Keratinocyte (primary cell): ENCODE measurements around the gene ELP4. TPM values are rescaled to one million over a fixed set of nuclear protein-coding genes. Genes with fewer than 3 reads are reported as not detected.

Experiments
- DNase-seq: peaks from one replicate; pipeline ENCODE4 v3.0.0-alpha.2; 2011; ENCODE audit warnings: low read depth, missing footprints, low spot score
- FAIRE-seq: peaks from 2 replicates; lab custom pipeline; 2011; peaks lifted over from hg19 to GRCh38; lab: Jason Lieb, UNC
- H2AFZ ChIP-seq: 2 replicates; pipeline ENCODE4 v1.6.0; 2012; ENCODE audit warnings: low read length, control low read depth, inconsistent platforms; ENCODE audit not compliant: control insufficient read depth
- H3K27ac ChIP-seq: 2 replicates; pipeline ENCODE4 v1.5.1; 2011; ENCODE audit warnings: low read length; ENCODE audit not compliant: control insufficient read depth, insufficient read depth
- H3K27me3 ChIP-seq: 3 replicates; pipeline ENCODE4 v1.6.0; 2011; ENCODE audit warnings: low read length; ENCODE audit not compliant: control insufficient read depth, insufficient read depth; ENCODE audit errors: extremely low read depth
- H3K36me3 ChIP-seq, 2 experiments: 2 replicates in 1 of 2; 3 replicates in 1 of 2; pipeline ENCODE4 v1.5.1; 2011; ENCODE audit warnings: low read length in 2 of 2, mild to moderate bottlenecking in 1 of 2; ENCODE audit not compliant: control insufficient read depth in 2 of 2, insufficient read depth in 2 of 2; ENCODE audit errors: extremely low read depth in 1 of 2
- H3K4me1 ChIP-seq: 3 replicates; pipeline ENCODE4 v1.5.1; 2011; ENCODE audit warnings: low read length; ENCODE audit not compliant: control insufficient read depth, insufficient read depth; ENCODE audit errors: extremely low read depth
- H3K4me2 ChIP-seq: 3 replicates; pipeline ENCODE4 v1.6.0; 2011; ENCODE audit warnings: low read depth, low read length; ENCODE audit not compliant: control insufficient read depth, insufficient read depth; ENCODE audit errors: extremely low read depth
- H3K4me3 ChIP-seq, 3 experiments: fragments of 200-600 bp in 1 of 3; sonication (generic) in 1 of 3; 2 replicates in 2 of 3; 3 replicates in 1 of 3; pipeline ENCODE4 v1.5.1; 2011 to 2016; ENCODE audit warnings: low read length in 3 of 3, mild to moderate bottlenecking in 3 of 3, control low read depth in 2 of 3, inconsistent platforms in 1 of 3, low read depth in 1 of 3, mixed read lengths in 1 of 3, mixed run types in 1 of 3, moderate library complexity in 1 of 3; ENCODE audit not compliant: control insufficient read depth in 2 of 3, insufficient read depth in 2 of 3; ENCODE audit errors: extremely low read depth in 1 of 3
- H3K79me2 ChIP-seq: 2 replicates; pipeline ENCODE4 v1.6.0; 2012; ENCODE audit warnings: low read length; ENCODE audit not compliant: control insufficient read depth, insufficient read depth
- H3K9ac ChIP-seq: 3 replicates; pipeline ENCODE4 v1.6.0; 2011; ENCODE audit warnings: low read length; ENCODE audit not compliant: control insufficient read depth, insufficient read depth; ENCODE audit errors: extremely low read depth
- H3K9me1 ChIP-seq: 3 replicates; pipeline ENCODE4 v1.6.0; 2011; ENCODE audit warnings: low read length; ENCODE audit not compliant: control insufficient read depth, insufficient read depth; ENCODE audit errors: extremely low read depth
- H3K9me3 ChIP-seq: 2 replicates; pipeline ENCODE4 v1.5.1; 2012; ENCODE audit warnings: low read depth, low read length; ENCODE audit not compliant: control insufficient read depth
- H4K20me1 ChIP-seq: 3 replicates; pipeline ENCODE4 v1.6.0; 2011; ENCODE audit warnings: low read length; ENCODE audit not compliant: control insufficient read depth, insufficient read depth; ENCODE audit errors: extremely low read depth
- EZH2 ChIP-seq: IDR thresholded peaks from one replicate; pipeline ENCODE4 v1.6.1; 2012; ENCODE audit warnings: inconsistent platforms, mild to moderate bottlenecking, low read length, moderate library complexity
- dilution Hi-C: fragments of 300-500 bp; cut with MboI; formaldehyde crosslinking; loops from one replicate; pipeline ENCODE4 v1.7.0; 2020; ENCODE audit warnings: low sequenced_read_pairs; ENCODE audit not compliant: extremely low pct_ligation_motif_present
- polyA plus RNA-seq, 5 experiments: library from polyadenylated mRNA; depleted of rRNA in 3 of 5; stranded (reverse) in 3 of 5; stranded (forward) in 1 of 5; unstranded in 1 of 5; fragments of >200 nt; gene quantifications; 1 replicate in 1 of 5; 2 replicates in 3 of 5; 3 replicates in 1 of 5; pipeline versions ENCODE4 v1.2.1 to v1.2.3, GENCODE V29; 2011 to 2012; ENCODE audit warnings: missing spikeins in 2 of 5, low read depth in 1 of 5, low replicate concordance in 1 of 5
- TF ChIP-seq, protein P1 (sequence below), 3 experiments: IDR thresholded peaks in 1 of 3; conservative IDR thresholded peaks in 1 of 3; optimal IDR thresholded peaks in 1 of 3; 2 replicates in 2 of 3; 3 replicates in 1 of 3; pipeline versions ENCODE3 to v1.5.1; 2011; ENCODE audit warnings: low read length in 3 of 3, mild to moderate bottlenecking in 3 of 3, moderate library complexity in 2 of 3, control low read depth in 1 of 3, inconsistent platforms in 1 of 3; ENCODE audit not compliant: insufficient read depth in 2 of 3; ENCODE audit errors: extremely low read depth in 1 of 3

Gene ELP4
- polyA plus RNA-seq, 1 donor (not counting 4 experiments of a cell fraction or from before 2014, with no cell fraction given), result 29.6 TPM

DNA sequence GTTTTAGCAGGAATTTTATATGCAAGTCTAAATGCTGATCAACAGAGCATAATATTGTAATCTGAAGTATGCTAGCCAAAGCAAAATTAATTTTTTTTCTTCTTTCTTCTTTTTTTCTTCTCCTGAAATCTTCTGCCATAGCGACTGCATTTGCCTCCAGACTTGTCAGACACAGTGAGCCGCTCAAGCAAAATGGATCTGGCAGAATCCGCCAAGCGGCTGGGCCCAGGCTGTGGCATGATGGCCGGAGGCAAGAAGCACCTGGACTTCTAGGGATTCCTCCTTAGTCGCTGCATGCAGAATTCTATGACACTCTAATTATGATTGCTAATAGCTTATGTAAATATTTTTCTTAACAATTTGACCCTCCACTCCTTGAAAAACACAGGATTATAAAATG lies 273.7 kb downstream of the ELP4 start:
- FAIRE-seq, result no peak
- DNase-seq, result no peak
- H3K9me3 ChIP-seq, result no peaks in the 10 kb centered on the region

DNA sequence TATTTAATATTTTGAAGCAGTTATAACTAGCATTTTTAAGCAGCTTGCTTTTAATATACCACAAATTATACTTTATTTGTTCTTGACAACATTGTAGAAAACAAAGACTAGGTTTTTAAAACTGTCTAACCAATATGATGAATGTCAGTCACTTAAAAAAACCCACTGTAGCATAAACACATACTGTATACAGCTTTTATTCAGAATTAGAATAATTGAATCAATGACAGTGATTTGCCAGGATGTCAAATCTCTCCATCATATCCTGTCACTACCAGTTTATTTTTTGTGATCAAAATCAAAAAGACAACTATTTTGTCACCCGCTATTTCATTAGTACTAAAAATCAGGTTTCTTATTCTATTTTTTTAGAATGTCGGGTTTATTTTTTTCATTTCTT lies 275.0 kb downstream of the ELP4 start:
- DNase-seq, result no peak
- Histone ChIP-seq H3K79me2 (no peaks in the 10 kb centered on the region), H3K27ac (no peak overlapping the region), H3K4me3 (no peak overlapping the region), H2AFZ (no peak overlapping the region), H3K4me2 (no peak overlapping the region), H3K9ac (no peak overlapping the region), H3K9me3 (no peaks in the 10 kb centered on the region), H3K36me3 (no peaks in the 10 kb centered on the region), H3K27me3 (no peaks in the 10 kb centered on the region), H3K9me1 (no peaks in the 10 kb centered on the region), H4K20me1 (no peaks in the 10 kb centered on the region), H3K4me1 (peaks cover under 1% of the 10 kb centered on the region)
- FAIRE-seq, result no peak
- TF ChIP-seq EZH2, result no peak
- TF ChIP-seq, protein P1, sequence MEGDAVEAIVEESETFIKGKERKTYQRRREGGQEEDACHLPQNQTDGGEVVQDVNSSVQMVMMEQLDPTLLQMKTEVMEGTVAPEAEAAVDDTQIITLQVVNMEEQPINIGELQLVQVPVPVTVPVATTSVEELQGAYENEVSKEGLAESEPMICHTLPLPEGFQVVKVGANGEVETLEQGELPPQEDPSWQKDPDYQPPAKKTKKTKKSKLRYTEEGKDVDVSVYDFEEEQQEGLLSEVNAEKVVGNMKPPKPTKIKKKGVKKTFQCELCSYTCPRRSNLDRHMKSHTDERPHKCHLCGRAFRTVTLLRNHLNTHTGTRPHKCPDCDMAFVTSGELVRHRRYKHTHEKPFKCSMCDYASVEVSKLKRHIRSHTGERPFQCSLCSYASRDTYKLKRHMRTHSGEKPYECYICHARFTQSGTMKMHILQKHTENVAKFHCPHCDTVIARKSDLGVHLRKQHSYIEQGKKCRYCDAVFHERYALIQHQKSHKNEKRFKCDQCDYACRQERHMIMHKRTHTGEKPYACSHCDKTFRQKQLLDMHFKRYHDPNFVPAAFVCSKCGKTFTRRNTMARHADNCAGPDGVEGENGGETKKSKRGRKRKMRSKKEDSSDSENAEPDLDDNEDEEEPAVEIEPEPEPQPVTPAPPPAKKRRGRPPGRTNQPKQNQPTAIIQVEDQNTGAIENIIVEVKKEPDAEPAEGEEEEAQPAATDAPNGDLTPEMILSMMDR (optimal IDR thresholded peaks at IDR 0.05 in 1 of 3, IDR thresholded peaks at IDR 0.05 in 1 of 3, conservative IDR thresholded peaks at IDR 0.05 in 1 of 3; ENCODE audit: extremely low read depth in 1 of 3, insufficient read depth in 2 of 3, low read length in 3 of 3), result no peak
- dilution Hi-C loops, result no loop called here

More for the DNA sequence above, 273.7 kb downstream of the ELP4 start:
- dilution Hi-C loops, result no loop called here
- no peaks in the 10 kb centered on the region for H3K79me2 ChIP-seq
- H3K4me3 ChIP-seq, result no peak overlapping the region
- no peaks in the 10 kb centered on the region for H3K36me3 ChIP-seq
- peaks cover 5% of the 10 kb centered on the region for H3K4me1 ChIP-seq
- H3K27ac ChIP-seq, result no peak overlapping the region
- no peaks in the 10 kb centered on the region for H3K9me1 ChIP-seq
- TF ChIP-seq, protein P1 (optimal IDR thresholded peaks at IDR 0.05 in 1 of 3, IDR thresholded peaks at IDR 0.05 in 1 of 3, conservative IDR thresholded peaks at IDR 0.05 in 1 of 3; ENCODE audit: extremely low read depth in 1 of 3, insufficient read depth in 2 of 3, low read length in 3 of 3), result no peak
- no peak for TF ChIP-seq EZH2
- no peaks in the 10 kb centered on the region for H3K27me3 ChIP-seq
- no peak overlapping the region for H3K9ac ChIP-seq
- H2AFZ ChIP-seq, result no peak overlapping the region
- no peaks in the 10 kb centered on the region for H4K20me1 ChIP-seq
- H3K4me2 ChIP-seq, result no peak overlapping the region
